D341Med (cell line): Measurements from ENCODE around the gene PGK1.
"Not testable (repeated sequence)": the region's sequence is repeated elsewhere in the genome, so short reads cannot be mapped to it uniquely, and the experiment has no call there.

Source experiments
- DNase-seq: peaks from one replicate; pipeline ENCODE4 v3.0.0; 2012; ENCODE audit warnings: low spot score

The PGK1 gene

DNA sequence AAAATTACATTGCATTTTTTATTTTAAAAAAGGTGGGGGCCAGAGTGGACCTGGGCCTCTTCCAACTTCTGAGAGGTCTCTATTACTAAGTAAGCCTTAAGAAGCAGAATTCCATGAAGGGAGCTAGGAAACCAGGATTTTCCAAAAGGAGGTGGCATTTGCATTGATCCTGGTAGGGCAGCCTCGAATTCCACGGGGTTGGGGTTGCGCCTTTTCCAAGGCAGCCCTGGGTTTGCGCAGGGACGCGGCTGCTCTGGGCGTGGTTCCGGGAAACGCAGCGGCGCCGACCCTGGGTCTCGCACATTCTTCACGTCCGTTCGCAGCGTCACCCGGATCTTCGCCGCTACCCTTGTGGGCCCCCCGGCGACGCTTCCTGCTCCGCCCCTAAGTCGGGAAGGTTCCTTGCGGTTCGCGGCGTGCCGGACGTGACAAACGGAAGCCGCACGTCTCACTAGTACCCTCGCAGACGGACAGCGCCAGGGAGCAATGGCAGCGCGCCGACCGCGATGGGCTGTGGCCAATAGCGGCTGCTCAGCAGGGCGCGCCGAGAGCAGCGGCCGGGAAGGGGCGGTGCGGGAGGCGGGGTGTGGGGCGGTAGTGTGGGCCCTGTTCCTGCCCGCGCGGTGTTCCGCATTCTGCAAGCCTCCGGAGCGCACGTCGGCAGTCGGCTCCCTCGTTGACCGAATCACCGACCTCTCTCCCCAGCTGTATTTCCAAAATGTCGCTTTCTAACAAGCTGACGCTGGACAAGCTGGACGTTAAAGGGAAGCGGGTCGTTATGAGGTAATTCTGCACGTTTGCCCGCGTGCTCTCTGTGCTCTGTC, at the start of gene PGK1:
Gene PGK1 (plus strand): TSS at position 626 of the 824 bp plus-strand sequence. CDS start 93 bp downstream, at position 719.
- DNase-seq = peak; percentile 92

DNA sequence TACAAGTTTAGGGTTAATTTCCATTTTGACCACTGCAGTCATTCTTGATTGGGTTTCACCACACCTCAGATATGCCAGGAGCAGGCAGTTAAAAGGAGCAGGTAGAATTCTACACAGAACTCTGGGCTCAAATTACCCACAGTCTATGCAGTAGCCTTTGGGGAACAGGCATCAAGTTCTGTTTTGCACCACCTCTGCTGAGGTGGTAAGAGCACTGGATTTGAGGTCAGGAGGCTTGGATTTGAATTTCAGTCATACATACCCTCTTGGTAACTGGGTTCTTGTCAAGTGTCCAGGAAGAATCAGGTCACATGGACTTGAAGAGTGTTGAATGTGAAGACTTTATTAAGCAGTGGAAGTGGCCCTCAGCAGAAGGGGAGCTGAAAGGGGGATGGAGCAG, 40.4 kb upstream of the PGK1 start:
- no peak for DNase-seq

DNA sequence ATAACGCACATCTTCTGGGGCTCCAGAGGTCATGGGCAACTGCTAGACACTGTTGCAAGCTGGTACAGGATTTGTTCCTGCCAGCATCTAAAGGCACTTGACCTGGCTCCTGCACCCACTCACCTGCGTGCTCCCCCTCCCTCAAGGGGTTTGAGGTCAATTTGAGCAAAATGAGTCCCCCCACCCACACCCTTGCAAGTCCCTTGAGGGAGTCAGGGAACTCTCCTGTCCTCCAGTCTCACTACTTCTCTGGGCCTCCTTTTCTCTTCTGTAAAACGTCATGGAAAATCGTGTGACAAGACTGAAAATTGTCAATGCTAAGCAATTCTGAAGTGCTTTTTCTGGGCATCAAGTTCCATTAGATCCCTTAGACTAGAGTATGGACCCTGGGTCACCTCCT, 39.9 kb upstream of the PGK1 start:
- no peak for DNase-seq

DNA sequence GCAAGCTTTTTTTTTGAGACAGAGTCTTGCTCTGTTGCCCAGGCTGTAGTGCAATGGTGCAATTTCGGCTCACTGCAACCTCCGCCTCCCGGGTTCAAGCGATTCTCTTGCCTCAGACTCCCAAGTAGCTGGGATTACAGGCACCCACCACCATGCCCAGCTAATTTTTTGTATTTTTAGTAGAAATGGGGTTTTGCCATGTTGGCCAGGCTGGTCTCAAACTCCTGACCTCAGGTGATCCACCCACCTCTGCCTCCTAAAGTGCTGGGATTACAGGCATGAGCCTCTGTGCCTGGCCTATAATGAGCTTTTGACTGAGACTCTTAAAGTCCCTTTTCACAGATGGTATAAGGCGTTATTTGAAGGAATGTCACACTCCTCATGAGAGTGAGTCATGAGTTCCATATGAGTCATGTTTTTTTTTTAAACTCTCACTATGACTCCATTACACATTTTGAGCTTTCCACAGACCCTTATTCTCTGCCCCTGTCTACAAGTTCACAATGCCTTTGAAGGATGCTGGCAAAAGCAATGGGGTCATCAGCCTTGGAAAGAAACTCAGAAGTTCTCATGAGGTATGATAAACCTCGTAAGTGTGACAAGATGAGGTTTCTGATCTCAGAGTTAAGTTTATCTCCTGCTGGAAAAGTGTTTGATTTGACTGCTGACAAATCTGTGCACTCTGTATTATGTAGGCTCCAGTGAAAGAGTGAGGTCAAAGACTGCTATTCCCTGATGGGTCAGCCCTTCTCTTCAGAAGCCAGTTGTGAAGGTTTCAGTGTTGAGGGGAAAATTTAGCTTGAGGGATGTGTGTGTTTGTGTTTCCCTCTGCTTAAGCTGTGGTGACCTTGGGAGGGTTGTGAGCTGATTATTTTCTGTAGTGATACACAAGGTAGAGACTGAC, 39.1 kb upstream of the PGK1 start:
- DNase-seq = not testable (repeated sequence)

DNA sequence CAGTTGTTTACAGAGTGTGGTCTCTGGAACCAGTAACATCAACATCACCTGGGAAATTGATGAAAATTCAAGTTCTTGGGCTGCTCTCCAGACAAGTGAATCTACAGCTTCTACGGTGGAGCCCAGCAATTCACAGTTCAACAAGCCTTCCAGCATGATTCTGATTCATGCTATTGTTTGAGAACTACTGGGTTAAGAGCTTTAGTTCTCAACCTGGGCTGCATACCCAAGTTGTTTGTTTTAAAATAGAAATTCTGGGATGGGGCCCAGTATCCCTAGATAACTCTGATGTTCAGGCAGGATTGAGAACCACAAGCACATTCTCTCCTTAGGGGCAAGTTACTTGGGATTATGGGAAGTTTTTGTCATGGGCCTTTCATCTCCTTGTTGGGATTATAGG, 37.9 kb upstream of the PGK1 start:
- no peak for DNase-seq

DNA sequence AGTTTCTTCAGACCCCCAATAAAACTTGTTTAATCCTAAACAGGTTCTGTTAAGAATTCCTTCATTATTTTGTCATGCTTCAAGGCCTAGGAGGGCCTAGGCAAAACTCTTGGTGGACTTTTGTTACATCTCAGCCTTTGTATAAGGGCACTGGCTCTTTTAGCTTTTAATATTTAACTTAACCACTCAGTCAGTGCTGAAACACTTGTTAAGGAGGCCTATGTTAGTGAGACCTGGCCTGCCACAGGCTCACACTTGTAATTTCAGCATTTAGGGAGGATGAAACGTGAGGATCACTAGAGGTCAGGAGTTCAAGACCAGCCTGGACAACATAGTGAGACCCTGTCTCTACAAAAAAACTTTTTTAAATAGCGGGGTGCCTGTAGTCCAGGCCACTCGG, 32.7 kb upstream of the PGK1 start:
- no peak for DNase-seq

DNA sequence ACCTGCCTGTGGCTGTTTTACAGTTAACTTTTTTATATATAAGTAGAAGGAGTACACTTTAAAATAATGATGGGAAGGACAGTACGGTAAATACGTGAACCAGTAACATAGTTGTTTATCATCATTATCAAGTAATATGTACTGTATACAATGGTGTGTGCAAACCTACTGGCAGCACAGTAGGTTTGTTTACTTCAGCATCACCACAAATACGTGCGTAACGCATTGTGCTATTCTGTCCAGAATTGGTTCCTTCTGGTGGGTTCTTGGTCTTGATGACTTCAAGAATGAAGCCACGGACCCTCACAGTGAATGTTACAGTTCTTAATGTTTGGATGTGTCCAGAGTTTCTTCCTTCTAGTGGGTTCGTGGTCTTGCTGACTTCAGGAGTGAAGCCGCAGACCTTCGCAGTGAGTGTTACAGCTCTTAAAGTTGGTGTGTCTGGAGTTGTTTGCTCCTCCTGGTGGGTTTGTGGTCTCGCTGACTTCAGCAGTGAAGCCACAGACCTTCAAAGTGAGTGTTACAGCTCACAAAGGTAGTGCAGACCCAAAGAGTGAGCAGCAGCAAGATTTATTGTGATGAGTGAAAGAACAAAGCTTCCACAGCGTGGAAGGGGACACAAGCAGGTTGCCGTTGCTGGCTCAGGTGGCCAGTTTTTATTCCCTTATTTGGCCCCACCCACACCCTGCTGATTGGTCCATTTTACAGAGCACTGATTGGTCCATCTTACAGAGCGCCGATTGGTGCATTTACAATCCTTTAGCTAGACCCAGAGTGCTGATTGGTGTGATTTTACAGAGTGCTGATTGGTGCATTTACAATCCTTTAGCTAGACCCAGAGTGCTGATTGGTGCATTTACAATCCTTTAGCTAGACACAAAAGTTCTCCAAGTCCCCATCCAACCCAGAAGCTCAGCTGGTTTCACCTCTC, 30.6 kb upstream of the PGK1 start:
- DNase-seq = not testable (repeated sequence)

DNA sequence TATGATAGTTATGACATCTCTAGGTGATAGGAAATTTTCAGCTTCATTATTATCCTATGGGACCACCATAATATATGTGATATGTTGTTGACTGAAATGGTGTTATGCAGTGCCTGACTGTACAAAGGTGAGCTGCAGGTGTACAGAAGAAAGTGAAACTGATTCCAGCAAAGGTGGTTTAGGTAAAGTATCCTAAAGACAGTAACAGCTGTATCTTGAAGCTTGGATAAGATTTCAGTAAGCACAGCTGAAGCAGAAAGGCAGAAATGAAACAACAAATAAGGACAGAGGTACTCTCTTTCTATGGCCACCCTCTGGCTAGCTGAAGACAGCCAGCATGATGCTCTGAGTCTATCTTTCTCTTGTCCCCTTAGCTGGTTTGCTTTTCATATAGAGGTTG, 30.0 kb upstream of the PGK1 start:
- DNase-seq = no peak

DNA sequence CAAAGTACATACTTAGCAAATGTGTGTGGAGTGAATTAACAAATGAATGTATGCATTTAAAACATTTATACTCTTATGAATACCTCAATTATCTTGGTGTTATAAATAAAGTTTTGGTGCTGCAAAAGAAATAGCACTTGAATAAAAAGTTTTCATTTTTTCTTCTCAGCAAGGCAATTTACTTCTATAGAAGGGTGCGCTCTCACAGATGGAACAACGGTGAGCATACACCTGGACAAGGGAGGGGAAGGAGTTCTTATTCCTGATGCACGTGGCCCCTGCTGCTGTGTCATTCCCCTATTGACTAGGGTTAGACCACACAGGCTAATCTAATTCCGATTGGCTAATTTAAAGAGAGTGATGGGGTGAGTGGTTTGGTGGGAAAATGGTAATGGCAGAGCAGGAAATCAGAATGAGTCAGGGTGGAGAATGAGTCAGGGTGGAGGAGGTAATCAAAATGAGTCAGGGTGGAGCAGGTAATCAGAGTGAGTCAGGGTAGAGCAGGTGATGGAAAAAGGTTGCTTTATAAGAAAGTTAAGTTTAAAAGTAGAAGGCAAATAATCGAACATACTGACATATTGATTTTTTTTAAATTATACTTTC, 28.2 kb upstream of the PGK1 start:
- no peak for DNase-seq

DNA sequence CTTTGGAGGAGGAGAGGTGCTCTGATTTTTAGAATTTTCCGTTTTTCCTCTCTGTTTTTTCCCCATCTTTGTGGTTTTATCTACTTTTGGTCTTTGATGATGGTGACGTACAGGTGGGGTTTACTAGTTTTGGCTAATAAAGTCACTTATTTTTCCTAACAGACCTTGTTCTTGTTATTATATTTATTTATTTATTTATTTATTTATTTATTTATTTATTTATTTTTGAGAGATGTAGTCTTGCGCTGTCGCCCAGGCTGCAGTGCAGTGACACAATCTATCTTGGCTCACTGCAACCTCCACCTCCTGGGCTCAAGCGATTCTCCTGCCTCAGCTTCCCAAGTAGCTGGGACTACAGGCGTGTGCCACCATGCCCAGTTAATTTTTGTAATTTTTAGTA, 22.6 kb upstream of the PGK1 start:
- not testable (repeated sequence) for DNase-seq

DNA sequence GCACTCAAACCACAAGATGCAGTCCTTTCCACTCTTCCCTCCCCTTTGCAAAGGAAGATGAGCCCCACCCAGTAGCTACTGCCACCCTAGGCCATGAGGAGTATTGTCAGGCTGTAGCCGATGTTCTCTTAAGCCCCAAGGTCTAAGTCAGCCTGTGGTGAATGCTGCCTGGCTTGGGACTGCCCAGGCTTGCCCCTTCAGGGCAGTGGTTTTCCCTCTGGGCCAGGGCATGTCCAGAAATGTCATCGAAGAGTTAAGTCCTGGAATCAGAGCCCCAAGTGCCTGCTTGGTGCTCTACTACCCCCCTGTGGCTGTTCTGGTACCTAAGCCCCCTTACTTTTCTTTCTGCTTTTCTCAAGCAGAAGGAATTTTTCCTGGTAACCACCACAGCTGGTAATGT, 11.8 kb upstream of the PGK1 start:
- peak; percentile 17 for DNase-seq

DNA sequence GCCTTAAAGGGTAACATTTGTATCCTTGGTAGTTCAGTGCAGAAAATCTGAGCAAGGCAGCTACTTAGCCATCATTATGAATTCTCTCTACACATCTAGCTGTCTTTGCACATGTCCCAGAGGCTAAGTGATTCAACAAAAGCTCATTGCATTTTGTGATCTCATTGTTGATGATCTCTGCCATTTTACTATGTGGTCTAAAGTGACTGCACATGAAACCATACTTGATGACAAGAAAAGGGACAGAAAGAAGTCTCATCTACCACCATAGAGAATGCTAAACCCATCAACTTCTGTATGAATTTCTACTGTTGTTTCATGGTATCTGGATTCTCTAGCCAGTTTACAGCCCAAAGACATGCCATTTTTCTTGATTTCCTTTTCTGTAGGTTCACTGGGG, 5.9 kb upstream of the PGK1 start:
- DNase-seq = no peak

DNA sequence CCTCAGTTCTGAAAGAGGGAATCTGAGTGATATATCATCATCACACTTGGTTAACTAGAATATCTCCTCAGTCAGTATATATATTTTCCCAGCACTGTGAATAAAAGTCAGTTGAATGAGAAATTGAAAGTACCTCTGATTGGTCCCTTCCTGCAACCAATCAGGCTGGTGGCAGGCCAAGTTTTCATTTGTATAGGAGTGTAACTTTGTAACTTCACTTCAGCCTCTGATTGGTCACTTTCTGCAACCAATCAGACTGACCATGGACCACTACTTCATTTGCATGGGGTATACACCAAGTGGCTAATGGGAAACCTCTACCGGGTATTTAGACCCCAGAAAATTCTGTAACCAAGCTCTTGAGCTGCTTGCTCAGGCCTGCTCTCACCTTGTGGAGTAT, 2.0 kb upstream of the PGK1 start:
- no peak for DNase-seq

DNA sequence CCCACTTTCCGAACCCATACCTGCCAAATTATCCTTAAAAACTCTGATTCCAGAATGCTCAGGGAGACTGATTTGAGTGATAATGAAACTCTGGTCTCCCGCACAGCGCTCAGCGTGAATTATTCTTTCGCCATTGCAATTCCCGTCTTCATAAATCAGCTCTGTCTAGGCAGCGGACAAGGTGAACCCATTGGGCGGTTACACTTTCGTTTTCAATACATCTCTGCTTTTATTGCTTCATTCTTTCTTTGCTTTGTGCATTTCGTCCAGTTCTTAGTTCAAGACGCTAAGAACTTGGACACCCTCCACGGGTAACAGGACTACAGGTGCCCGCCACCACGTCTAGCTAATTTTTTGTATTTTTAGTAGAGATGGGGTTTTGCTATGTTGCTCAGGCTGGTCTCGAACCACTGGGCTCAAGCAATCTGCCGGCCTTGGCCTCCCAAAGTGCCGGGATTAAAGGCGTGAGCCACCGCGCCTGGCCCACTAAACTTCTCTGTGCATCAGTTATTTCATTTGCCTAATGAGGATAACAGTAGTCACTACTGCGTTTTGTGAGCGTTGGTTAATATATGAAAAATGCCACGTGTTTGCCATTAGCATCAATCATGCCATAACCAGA, 936 bp upstream of the PGK1 start:
- DNase-seq = no peak

DNA sequence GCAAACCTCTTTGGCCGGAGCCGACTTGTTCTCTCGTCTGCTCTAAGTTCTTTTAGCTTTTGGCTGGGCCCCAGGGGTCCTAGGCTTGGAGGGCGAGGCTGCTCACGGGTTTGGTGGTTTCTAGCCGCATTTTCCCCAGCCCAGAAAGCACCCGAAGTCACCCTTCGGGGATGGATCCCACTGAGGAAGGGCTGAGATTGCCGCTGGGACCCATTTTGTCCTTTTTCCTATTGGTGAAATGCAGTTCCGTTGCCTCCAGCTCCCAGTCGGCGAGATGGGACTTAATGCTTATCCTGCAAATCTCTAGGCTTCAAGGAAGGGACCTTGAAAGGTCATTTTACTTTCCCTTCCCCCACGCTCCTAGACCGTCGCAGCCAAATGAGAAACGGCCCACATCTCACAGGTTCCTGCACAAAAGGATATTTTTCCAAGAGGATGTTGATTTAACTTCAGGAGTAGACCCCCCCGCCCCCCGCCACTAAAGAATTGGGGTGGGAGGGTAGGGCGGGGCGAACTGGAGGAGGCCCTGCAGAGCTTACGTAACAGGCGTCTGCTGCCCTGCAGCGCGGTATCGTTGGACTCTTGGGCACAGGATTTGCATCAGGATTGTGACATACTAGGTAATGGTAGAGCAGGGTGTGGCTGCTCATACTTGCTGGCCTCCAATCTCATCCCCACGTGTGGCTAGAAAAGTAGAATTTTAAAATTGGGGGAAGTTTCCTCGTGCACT, 564 bp downstream of the PGK1 start:
- peak; percentile 46 for DNase-seq

DNA sequence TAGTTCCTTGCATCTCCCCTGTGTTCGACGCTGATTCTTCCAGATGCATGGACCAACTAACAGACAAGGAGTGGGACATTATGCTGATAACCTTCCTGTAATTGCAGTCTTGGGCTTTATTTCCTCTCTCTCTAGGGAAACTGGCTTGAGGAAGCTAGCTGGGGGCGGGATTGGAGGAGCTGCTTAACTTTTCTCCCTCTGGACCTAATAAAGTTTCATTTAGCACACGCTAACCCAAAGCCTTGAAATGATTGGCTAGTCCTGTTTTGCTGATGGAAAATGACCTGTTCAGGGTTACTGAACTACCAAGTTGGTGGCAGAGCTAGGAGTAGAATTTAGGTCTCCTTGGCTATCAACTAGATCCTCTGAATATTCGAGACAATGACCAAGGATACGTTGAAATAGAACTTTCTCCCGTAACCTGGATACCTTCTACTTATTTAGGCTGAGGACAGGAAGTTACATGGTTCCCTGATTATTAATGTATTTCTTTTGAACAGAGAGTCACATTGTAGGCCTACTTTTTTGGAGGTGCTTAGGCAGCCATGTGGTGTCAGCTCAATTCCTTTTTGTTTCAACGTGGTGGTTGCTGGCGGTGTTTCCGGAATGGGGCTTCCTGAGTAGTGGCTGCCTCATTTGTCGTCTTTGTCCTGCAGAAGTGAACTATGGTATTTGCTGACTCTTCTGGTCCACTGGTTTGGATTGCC, 2.0 kb downstream of the PGK1 start:
- no peak for DNase-seq

DNA sequence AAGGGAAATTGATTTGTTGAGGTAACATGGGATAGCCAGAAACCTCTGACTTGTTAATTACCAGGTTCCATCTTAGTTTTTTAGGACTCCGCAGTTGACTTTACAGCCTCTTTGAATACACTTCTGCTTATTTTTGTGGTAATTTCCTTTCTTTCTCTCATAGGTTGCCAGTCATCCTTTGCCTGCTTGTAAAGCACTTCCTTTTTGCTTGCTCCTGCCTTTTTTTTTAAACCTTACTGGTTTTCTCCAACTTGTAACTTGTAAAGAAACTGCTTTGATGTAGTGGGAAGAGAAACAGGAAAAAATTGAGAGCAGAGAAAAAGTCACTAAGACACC, 2.6 kb downstream of the PGK1 start:
- no peak for DNase-seq

DNA sequence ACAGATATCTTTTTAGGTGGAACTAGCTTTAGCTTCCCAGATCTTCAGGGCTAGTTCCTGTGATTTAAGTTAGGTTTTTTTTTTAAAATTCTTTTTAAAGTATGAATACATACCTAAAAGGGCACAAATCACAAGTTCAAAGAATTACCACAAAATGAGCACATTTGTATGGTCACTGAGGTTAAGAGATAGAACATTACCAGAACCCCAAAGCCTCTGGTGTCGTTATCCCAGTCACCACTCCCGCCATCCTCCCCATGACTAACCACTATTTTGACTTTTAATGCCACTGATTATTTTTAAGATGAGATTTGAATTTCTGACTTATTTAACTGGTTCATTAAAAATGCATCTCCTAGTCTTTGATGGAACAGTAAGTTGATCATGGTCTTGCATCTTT, 5.4 kb downstream of the PGK1 start:
- DNase-seq = no peak

DNA sequence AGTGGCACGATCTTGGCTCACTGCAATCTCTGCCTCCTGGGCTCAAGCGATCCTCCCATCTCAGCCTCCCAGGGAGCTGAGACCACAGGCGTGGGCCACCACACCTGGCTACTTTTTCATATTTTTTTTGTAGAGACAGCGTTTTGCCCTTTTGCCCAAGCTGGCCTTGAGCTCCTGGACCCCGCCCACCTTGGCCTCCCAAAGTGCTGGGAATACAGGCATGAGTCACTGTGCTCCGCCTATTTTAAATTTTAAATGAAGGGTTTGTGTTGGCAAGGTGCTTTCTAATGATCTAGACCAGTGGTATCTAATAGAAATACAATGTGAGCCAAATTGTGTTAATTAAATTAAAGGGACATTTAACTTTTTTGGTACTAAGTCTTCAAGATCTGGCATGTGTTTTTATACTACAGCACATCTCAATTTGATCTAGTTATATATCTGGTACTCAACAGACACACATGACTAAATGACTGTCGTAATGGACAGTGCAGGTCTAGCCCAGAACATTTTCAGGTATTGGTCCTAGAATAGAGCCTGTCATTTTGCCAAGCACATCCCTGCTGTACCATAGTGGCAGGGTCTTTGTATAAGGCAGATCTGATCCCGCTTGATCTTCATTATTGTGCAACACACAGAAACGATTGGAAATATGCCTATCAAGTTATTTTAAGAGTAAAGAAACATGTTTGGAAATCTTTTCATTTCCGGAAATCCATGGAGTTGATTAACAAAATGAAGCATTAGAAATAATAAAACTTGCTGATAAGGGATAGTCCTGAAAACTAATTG, 7.3 kb downstream of the PGK1 start:
- DNase-seq = no peak
